ENCODE measurements around the gene KCNH8. TPM values are rescaled to one million over a fixed set of nuclear protein-coding genes. Genes with fewer than 3 reads are reported as not detected.

Gene KCNH8
- total RNA-seq, 1 donor from 2014 or later = 2.3 TPM

DNA sequence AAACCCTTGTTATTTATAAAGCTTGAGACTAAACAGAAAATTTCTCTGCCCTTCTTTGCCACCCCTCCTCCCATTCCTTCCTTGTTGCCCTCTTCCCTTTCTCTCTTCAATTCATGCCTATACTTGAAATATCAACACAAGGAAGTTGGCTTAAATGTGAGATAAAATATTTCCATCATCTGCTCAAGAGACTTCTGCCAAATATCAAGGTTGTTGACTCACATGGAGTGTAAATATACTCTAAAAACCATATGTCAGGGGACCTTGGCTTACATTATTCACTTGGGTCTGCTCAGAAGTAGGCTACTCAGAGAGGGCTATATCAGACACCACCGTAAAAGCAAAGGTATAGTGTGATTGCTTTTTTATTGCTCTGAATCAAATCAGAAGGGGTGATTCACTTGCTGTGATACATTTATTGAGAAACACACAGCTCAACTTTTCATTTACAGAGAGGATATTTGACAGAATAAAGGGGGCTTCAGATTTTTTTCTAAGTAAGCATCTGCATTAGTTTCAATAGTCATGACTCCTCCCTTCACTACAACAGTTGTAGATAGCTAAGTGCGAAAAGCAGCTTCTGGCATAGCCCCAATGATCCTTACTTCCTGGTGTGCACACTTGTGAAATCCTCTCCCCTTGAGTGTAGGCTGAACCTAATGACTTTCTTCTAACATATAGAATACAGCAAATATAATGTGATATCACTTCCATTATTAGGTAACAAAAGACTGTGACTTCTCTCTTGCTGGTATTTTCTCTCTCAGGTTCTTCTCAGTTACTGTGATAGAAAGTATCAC is 399.6 kb downstream of the KCNH8 start:
- no peaks in the 10 kb centered on the region for H3F3A ChIP-seq (ENCODE audit: low read depth)

DNA sequence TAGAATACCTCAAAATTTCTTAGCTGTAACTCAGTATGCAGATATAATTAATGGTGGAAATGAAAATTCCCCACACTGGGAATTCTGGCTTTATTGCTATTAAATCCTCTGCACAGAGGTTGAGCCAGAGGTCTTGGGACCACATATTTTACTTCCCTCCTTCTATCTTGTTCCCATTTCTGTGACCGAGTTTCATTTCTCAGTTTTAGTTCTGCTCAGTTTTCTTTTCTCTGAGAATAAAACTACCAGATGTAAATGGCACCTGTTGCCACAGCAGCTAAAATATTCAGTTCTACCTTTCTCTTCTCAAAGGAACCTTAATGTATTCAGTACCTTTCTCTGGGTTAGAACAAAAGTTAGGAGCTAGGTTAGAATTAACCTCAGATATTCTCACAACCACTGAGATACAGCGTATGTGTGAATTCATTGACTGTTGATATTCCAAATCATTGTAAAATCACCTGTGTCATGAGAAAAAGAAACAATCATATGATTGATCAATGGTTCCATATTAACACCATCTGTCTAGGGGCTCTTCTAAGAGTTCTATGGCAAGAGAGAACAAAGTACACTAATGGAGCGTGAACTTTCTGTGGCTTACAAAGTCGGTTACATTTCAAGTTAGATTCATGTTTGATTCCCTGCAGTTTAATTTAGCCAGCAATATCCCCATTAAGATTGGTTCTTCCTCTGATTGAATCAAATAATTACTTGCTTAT is 411.6 kb downstream of the KCNH8 start:
- no peaks in the 10 kb centered on the region for H3K9me3 Mint-ChIP-seq
- DNase-seq (ENCODE audit: low spot score) = no peak
- Histone ChIP-seq H4K20me1 (ENCODE audit: low read depth) (no peaks in the 10 kb centered on the region), H3K27ac (no peak overlapping the region), H3K79me2 (ENCODE audit: low read depth) (no peaks in the 10 kb centered on the region), H3K4me1 (peaks cover 11% of the 10 kb centered on the region), H3K9ac (no peak overlapping the region), H3K36me3 (no peaks in the 10 kb centered on the region), H3K4me3 (no peak overlapping the region), H3K9me3 (ENCODE audit: low read depth) (no peaks in the 10 kb centered on the region), H3K4me2 (no peak overlapping the region), H2AFZ (replicated peaks) (no peak overlapping the region), H3F3A (ENCODE audit: low read depth) (no peaks in the 10 kb centered on the region), H3K27me3 (no peaks in the 10 kb centered on the region)
- TF ChIP-seq EZH2phosphoT487 (IDR thresholded peaks at IDR 0.05) (no peak), EZH2 (IDR thresholded peaks at IDR 0.05) (no peak)
- TF ChIP-seq, protein P1, sequence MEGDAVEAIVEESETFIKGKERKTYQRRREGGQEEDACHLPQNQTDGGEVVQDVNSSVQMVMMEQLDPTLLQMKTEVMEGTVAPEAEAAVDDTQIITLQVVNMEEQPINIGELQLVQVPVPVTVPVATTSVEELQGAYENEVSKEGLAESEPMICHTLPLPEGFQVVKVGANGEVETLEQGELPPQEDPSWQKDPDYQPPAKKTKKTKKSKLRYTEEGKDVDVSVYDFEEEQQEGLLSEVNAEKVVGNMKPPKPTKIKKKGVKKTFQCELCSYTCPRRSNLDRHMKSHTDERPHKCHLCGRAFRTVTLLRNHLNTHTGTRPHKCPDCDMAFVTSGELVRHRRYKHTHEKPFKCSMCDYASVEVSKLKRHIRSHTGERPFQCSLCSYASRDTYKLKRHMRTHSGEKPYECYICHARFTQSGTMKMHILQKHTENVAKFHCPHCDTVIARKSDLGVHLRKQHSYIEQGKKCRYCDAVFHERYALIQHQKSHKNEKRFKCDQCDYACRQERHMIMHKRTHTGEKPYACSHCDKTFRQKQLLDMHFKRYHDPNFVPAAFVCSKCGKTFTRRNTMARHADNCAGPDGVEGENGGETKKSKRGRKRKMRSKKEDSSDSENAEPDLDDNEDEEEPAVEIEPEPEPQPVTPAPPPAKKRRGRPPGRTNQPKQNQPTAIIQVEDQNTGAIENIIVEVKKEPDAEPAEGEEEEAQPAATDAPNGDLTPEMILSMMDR (IDR thresholded peaks at IDR 0.05) = no peak
- no peak overlapping the region for H3K27ac Mint-ChIP-seq
- H3K27me3 Mint-ChIP-seq (ENCODE audit: insufficient read depth, low read depth) = peaks cover 2% of the 10 kb centered on the region
- no peak overlapping the region for H3K4me3 Mint-ChIP-seq
- H3K4me1 Mint-ChIP-seq = peaks cover 8% of the 10 kb centered on the region
- no peaks in the 10 kb centered on the region for H3K36me3 Mint-ChIP-seq

More for the DNA sequence above, 399.6 kb downstream of the KCNH8 start:
- Mint-ChIP-seq H3K9me3 (no peaks in the 10 kb centered on the region), H3K4me3 (no peak overlapping the region), H3K27me3 (ENCODE audit: insufficient read depth, low read depth) (no peaks in the 10 kb centered on the region), H3K27ac (no peak overlapping the region), H3K36me3 (no peaks in the 10 kb centered on the region), H3K4me1 (no peaks in the 10 kb centered on the region)
- peaks cover 16% of the 10 kb centered on the region for H3K4me1 ChIP-seq
- H3K27me3 ChIP-seq = no peaks in the 10 kb centered on the region
- no peak for DNase-seq (ENCODE audit: low spot score)
- TF ChIP-seq EZH2phosphoT487 (IDR thresholded peaks at IDR 0.05) = no peak
- TF ChIP-seq EZH2 (IDR thresholded peaks at IDR 0.05) = no peak
- TF ChIP-seq, protein P1 (IDR thresholded peaks at IDR 0.05) = no peak
- H3K36me3 ChIP-seq = no peaks in the 10 kb centered on the region
- H3K27ac ChIP-seq = no peak overlapping the region
- no peaks in the 10 kb centered on the region for H3K79me2 ChIP-seq (ENCODE audit: low read depth)
- no peak overlapping the region for H3K4me3 ChIP-seq
- peak overlapping the region; percentile 80 for H2AFZ ChIP-seq (replicated peaks)
- H3K9ac ChIP-seq = no peak overlapping the region
- no peaks in the 10 kb centered on the region for H4K20me1 ChIP-seq (ENCODE audit: low read depth)
- peak overlapping the region; percentile 52 for H3K4me2 ChIP-seq
- no peaks in the 10 kb centered on the region for H3K9me3 ChIP-seq (ENCODE audit: low read depth)

DNA sequence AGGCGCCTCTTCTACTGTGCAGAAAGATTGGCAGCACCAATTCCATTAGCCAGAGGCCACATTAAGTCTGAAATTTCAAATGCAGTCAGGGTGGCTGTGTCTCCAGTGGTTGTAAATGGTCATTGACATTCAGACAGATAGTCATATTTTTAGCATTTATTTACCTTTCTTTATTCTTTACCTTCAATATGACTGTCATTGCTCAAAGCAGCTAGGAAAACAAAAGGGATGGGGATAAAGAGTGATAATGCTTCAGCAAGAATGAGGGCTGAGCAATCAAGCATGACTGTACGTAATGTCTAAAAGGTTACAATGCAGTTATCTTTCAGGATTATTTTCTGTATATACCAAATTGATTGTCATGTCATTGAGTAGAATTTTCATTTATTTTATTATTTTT is 425.3 kb downstream of the KCNH8 start:
- no peaks in the 10 kb centered on the region for H3K27me3 Mint-ChIP-seq (ENCODE audit: insufficient read depth, low read depth)
- no peaks in the 10 kb centered on the region for H3K27me3 ChIP-seq
- DNase-seq (ENCODE audit: low spot score) = no peak
- H3K9me3 Mint-ChIP-seq = no peaks in the 10 kb centered on the region
- no peaks in the 10 kb centered on the region for H4K20me1 ChIP-seq (ENCODE audit: low read depth)
- no peak overlapping the region for H2AFZ ChIP-seq (replicated peaks)
- H3K4me3 Mint-ChIP-seq = no peak overlapping the region
- H3K27ac Mint-ChIP-seq = no peak overlapping the region
- H3K4me1 ChIP-seq = no peaks in the 10 kb centered on the region
- H3K79me2 ChIP-seq (ENCODE audit: low read depth) = no peaks in the 10 kb centered on the region
- H3K36me3 ChIP-seq = no peaks in the 10 kb centered on the region
- TF ChIP-seq, protein P1 (IDR thresholded peaks at IDR 0.05) = no peak
- TF ChIP-seq EZH2 (IDR thresholded peaks at IDR 0.05) (no peak), EZH2phosphoT487 (IDR thresholded peaks at IDR 0.05) (no peak)
- no peak overlapping the region for H3K4me3 ChIP-seq
- H3K27ac ChIP-seq = no peak overlapping the region
- H3K36me3 Mint-ChIP-seq = no peaks in the 10 kb centered on the region
- H3F3A ChIP-seq (ENCODE audit: low read depth) = no peaks in the 10 kb centered on the region
- H3K9ac ChIP-seq = no peak overlapping the region
- H3K4me1 Mint-ChIP-seq = no peaks in the 10 kb centered on the region
- H3K9me3 ChIP-seq (ENCODE audit: low read depth) = no peaks in the 10 kb centered on the region
- H3K4me2 ChIP-seq = no peak overlapping the region
